ENCODE data around the gene GALNT18. TPM values are rescaled to one million over a fixed set of nuclear protein-coding genes. Genes with fewer than 3 reads are reported as not detected.

GALNT18 gene
- total RNA-seq, 1 experiment from 2014 or later = 1.7 TPM

DNA sequence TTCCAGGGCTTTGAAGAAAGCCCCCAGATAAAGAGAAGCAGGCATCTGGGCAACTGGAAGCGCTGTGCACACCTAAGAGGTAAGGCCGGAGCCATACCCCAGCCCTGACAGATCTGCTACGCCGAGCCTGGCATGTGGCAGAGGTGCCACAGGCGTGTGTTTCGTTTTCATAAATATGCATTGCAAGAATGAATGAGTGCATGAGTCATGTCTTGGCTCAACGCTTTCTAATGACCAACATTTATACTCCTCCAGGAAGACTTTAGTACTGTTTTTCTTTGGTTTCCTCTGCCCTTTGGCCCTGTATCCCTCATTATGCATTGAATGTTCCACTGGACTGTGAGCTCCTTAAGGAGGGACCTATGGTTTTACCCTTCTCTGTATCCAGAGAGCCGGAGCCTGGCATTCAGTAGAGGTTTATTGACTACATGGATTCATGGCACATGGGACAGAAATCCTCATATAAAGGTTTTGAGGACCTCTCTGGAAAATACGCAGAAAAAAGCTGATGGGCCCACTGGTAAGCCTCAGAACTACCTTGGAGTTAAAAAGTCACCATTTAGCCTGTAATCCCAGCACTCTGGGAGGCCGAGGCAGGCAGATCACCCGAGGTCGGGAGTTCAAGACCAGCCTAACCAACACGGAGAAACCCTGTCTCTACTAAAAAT is 229.9 kb downstream of the GALNT18 start:
- no peak overlapping the region for H3K4me2 ChIP-seq (ENCODE audit: insufficient read depth, insufficient read length, low read length)
- H3K9me3 Mint-ChIP-seq = no peaks in the 10 kb centered on the region
- no CpG with 5 or more reads among the region's 13 CpGs for WGBS (ENCODE audit: extremely low coverage, insufficient read length, low lambda C conversion rate)

More for the DNA sequence above, 229.9 kb downstream of the GALNT18 start:
- H3K79me1 ChIP-seq (ENCODE audit: insufficient read depth, low read depth, low read length, poor library complexity, severe bottlenecking) = no peaks in the 10 kb centered on the region
- H3K56ac ChIP-seq (ENCODE audit: insufficient read length, low read depth, low read length) = no peak overlapping the region
- TF ChIP-seq, protein P1, sequence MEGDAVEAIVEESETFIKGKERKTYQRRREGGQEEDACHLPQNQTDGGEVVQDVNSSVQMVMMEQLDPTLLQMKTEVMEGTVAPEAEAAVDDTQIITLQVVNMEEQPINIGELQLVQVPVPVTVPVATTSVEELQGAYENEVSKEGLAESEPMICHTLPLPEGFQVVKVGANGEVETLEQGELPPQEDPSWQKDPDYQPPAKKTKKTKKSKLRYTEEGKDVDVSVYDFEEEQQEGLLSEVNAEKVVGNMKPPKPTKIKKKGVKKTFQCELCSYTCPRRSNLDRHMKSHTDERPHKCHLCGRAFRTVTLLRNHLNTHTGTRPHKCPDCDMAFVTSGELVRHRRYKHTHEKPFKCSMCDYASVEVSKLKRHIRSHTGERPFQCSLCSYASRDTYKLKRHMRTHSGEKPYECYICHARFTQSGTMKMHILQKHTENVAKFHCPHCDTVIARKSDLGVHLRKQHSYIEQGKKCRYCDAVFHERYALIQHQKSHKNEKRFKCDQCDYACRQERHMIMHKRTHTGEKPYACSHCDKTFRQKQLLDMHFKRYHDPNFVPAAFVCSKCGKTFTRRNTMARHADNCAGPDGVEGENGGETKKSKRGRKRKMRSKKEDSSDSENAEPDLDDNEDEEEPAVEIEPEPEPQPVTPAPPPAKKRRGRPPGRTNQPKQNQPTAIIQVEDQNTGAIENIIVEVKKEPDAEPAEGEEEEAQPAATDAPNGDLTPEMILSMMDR (conservative IDR thresholded peaks at IDR 0.05) = no peak
- no peak overlapping the region for H2BK20ac ChIP-seq (ENCODE audit: low read depth, low read length, poor library complexity, severe bottlenecking)
- H2BK15ac ChIP-seq (ENCODE audit: low read depth, low read length) = no peak overlapping the region
- Mint-ChIP-seq H3K27me3 (ENCODE audit: low read depth) (peaks cover 8% of the 10 kb centered on the region), H3K4me1 (peaks cover 16 to 23% of the 10 kb centered on the region in 2 experiments), H3K36me3 (ENCODE audit: insufficient read depth in 1 of 3, low read depth in 3 of 3) (no peaks in the 10 kb centered on the region), H3K4me3 (no peak overlapping the region), H3K27ac (no peak overlapping the region)
- H2BK12ac ChIP-seq (ENCODE audit: insufficient read length, low read depth, low read length) = no peak overlapping the region
- no peak overlapping the region for H3K4ac ChIP-seq (ENCODE audit: low read depth, low read length)
- H4K8ac ChIP-seq (replicated peaks; ENCODE audit: insufficient read length, low read depth, low read length) = no peak overlapping the region
- H3K79me2 ChIP-seq (ENCODE audit: insufficient read depth, low read length) = no peaks in the 10 kb centered on the region
- H4K5ac ChIP-seq (ENCODE audit: insufficient read length, low read depth, low read length) = no peak overlapping the region
- H3K23ac ChIP-seq (ENCODE audit: insufficient read length, low read depth, low read length) = no peak overlapping the region
- no peak overlapping the region for H3T11ph ChIP-seq (ENCODE audit: low read length)
- no peak overlapping the region for H3K18ac ChIP-seq (ENCODE audit: insufficient read length, low read depth, low read length)
- H3K9me3 ChIP-seq (ENCODE audit: control insufficient read depth, low read depth, low read length) = no peaks in the 10 kb centered on the region
- no peak overlapping the region for H2BK5ac ChIP-seq (ENCODE audit: insufficient read length, low read length)
- DNase-seq = no peak
- H3K27me3 ChIP-seq (ENCODE audit: insufficient read depth, low read length) = no peaks in the 10 kb centered on the region
- no peak overlapping the region for H2AK5ac ChIP-seq (ENCODE audit: insufficient read length, low read length)
- no peaks in the 10 kb centered on the region for H4K20me1 ChIP-seq (ENCODE audit: control insufficient read depth, insufficient read depth, insufficient read length)
- no peak overlapping the region for H3K27ac ChIP-seq (ENCODE audit: insufficient read length, low read depth, low read length)
- H2AFZ ChIP-seq (ENCODE audit: low read length) = no peak overlapping the region
- no peak overlapping the region for H3K14ac ChIP-seq (ENCODE audit: insufficient read depth, low read length)
- no peak overlapping the region for H3K9ac ChIP-seq (ENCODE audit: extremely low read depth, insufficient read length, low read length)
- H3K23me2 ChIP-seq (ENCODE audit: insufficient read length, low read depth, low read length, poor library complexity, severe bottlenecking) = no peaks in the 10 kb centered on the region
- H4K91ac ChIP-seq (ENCODE audit: insufficient read length, low read depth, low read length) = no peak overlapping the region
- H3K4me1 ChIP-seq (ENCODE audit: insufficient read depth, low read length) = no peaks in the 10 kb centered on the region; the same call in 1 of the 2 replicates
- H2BK120ac ChIP-seq (ENCODE audit: low read depth, low read length, poor library complexity, severe bottlenecking) = no peak overlapping the region
